ENCODE data around the gene SF3B6. TPM values are rescaled to one million over a fixed set of nuclear protein-coding genes. Genes with fewer than 3 reads are reported as not detected.

The SF3B6 gene
- polyA plus RNA-seq, 3 donors, result 67.6 to 172 (median 146) TPM

- Histone ChIP-seq H3K79me2 (ENCODE audit: insufficient read depth, low read length) (no peaks in the 10 kb centered on the region), H3K4me1 (ENCODE audit: control insufficient read depth in 1 of 2, insufficient read depth in 2 of 2, low read length in 2 of 2) (no peaks in the 10 kb centered on the region), H3K9ac (ENCODE audit: insufficient read depth, low read length, poor library complexity, severe bottlenecking) (no peak overlapping the region), H3K9me3 (replicated peaks in 1 of 2; ENCODE audit: control insufficient read depth in 1 of 2, insufficient read depth in 1 of 2, low read length in 2 of 2) (no peaks in the 10 kb centered on the region), H4K20me1 (ENCODE audit: insufficient read depth, low read length) (no peaks in the 10 kb centered on the region), H3K27me3 (ENCODE audit: control insufficient read depth in 2 of 2, insufficient read depth in 2 of 2, low read length in 2 of 2) (no peaks in the 10 kb centered on the region), H3K27ac (ENCODE audit: low read depth in 1 of 2, low read length in 2 of 2) (no peak overlapping the region), H3K36me3 (replicated peaks in 1 of 2; ENCODE audit: control insufficient read depth in 1 of 2, insufficient read depth in 2 of 2, low read length in 2 of 2) (peaks cover 30 to 31% of the 10 kb centered on the region in 2 donors), H2AFZ (ENCODE audit: insufficient read depth, low read depth, low read length, poor library complexity, severe bottlenecking) (no peak overlapping the region), H3K4me3 (replicated peaks in 1 of 3; ENCODE audit: low read depth in 2 of 3, low read length in 3 of 3) (no peak overlapping the region), H3K4me2 (replicated peaks; ENCODE audit: extremely low read depth, low read length, poor library complexity, severe bottlenecking) (no peak overlapping the region)
- Mint-ChIP-seq H3K4me1 (no peaks in the 10 kb centered on the region), H3K27me3 (ENCODE audit: low read depth in 3 of 3) (peaks cover 0 to 3% (median 2%) of the 10 kb centered on the region in 3 donors), H3K36me3 (peaks cover 55 to 57% of the 10 kb centered on the region in 2 donors), H3K27ac (peak overlapping the region in 2 of 7 donors; percentile 8 to 18), H3K4me3 (no peak overlapping the region), H3K9me3 (no peaks in the 10 kb centered on the region)
- no peak for TF ChIP-seq CTCF (IDR thresholded peaks at IDR 0.05)
- no peak for DNase-seq
- 86% methylated on average over 1 of the region's 2 CpGs for WGBS (ENCODE audit: insufficient coverage)
- intact Hi-C loops (cut with micrococcal nuclease), result no loop called here
Measured at GRCh38 chr2:24026233-24026632, 49.9 kb downstream of the SF3B6 start.

GRCh38 chr2:24024996-24025663, 51.0 kb downstream of the SF3B6 start:
- Mint-ChIP-seq H3K4me3 (no peak overlapping the region), H3K36me3 (peaks cover 44 to 47% of the 10 kb centered on the region in 2 donors), H3K27me3 (ENCODE audit: low read depth in 3 of 3) (peaks cover 0 to 3% (median 2%) of the 10 kb centered on the region in 3 donors), H3K9me3 (no peaks in the 10 kb centered on the region), H3K27ac (peak overlapping the region in 3 of 7 donors; percentile 35 to 61 (median 51)), H3K4me1 (no peaks in the 10 kb centered on the region)
- intact Hi-C loops (cut with micrococcal nuclease), result no loop called here
- Histone ChIP-seq H3K4me1 (ENCODE audit: control insufficient read depth in 1 of 2, insufficient read depth in 2 of 2, low read length in 2 of 2) (no peaks in the 10 kb centered on the region), H3K4me2 (replicated peaks; ENCODE audit: extremely low read depth, low read length, poor library complexity, severe bottlenecking) (no peak overlapping the region), H3K27ac (ENCODE audit: low read depth in 1 of 2, low read length in 2 of 2) (no peak overlapping the region), H3K36me3 (replicated peaks in 1 of 2; ENCODE audit: control insufficient read depth in 1 of 2, insufficient read depth in 2 of 2, low read length in 2 of 2) (peaks cover 19 to 21% of the 10 kb centered on the region in 2 donors), H3K9me3 (replicated peaks in 1 of 2; ENCODE audit: control insufficient read depth in 1 of 2, insufficient read depth in 1 of 2, low read length in 2 of 2) (no peaks in the 10 kb centered on the region), H3K4me3 (replicated peaks in 1 of 3; ENCODE audit: low read depth in 2 of 3, low read length in 3 of 3) (no peak overlapping the region), H3K27me3 (ENCODE audit: control insufficient read depth in 2 of 2, insufficient read depth in 2 of 2, low read length in 2 of 2) (no peaks in the 10 kb centered on the region), H3K9ac (ENCODE audit: insufficient read depth, low read length, poor library complexity, severe bottlenecking) (no peak overlapping the region), H2AFZ (ENCODE audit: insufficient read depth, low read depth, low read length, poor library complexity, severe bottlenecking) (no peak overlapping the region), H4K20me1 (ENCODE audit: insufficient read depth, low read length) (no peaks in the 10 kb centered on the region), H3K79me2 (ENCODE audit: insufficient read depth, low read length) (no peaks in the 10 kb centered on the region)
- no peak for TF ChIP-seq CTCF (IDR thresholded peaks at IDR 0.05)
- WGBS (ENCODE audit: insufficient coverage), result 97% methylated on average over 17 of the region's 17 CpGs
- DNase-seq, result no peak
